ENCODE results near the gene NTRK2. TPM values are rescaled to one million over a fixed set of nuclear protein-coding genes. Genes with fewer than 3 reads are reported as not detected.

NTRK2 gene
- total RNA-seq, 1 donor = not detected

DNA sequence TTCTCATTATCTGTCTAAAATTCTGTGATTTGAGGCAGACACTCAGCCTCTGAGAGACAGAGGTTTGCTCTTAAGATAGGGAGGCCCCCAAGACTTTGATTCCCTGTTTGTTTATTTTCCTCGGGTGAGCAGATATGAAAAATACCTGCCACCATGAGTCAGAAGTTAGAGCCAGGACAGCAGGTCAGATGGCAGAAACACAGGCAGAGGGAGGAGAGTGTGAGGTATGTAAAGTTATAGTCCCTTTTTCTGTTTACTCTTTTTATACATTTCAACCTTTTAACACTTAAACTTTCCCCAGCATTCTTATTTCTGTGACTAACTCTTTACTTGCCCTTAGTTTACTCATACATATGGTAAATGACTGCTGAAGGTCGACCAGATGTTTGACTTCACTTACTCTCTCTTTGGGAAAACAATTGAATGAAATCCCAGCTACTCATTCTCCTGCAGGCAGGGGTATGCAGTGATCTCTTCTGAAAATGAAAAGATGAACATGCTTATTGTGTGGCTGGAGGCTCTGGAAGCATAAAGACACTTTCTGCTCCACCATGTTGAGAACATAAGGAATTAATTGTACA is 383.8 kb downstream of the NTRK2 start:
- no peak for DNase-seq (ENCODE audit: low read depth)
- no peak overlapping the region for H3K4me3 ChIP-seq (ENCODE audit: low read depth, low read length)
- TF ChIP-seq, protein P1, sequence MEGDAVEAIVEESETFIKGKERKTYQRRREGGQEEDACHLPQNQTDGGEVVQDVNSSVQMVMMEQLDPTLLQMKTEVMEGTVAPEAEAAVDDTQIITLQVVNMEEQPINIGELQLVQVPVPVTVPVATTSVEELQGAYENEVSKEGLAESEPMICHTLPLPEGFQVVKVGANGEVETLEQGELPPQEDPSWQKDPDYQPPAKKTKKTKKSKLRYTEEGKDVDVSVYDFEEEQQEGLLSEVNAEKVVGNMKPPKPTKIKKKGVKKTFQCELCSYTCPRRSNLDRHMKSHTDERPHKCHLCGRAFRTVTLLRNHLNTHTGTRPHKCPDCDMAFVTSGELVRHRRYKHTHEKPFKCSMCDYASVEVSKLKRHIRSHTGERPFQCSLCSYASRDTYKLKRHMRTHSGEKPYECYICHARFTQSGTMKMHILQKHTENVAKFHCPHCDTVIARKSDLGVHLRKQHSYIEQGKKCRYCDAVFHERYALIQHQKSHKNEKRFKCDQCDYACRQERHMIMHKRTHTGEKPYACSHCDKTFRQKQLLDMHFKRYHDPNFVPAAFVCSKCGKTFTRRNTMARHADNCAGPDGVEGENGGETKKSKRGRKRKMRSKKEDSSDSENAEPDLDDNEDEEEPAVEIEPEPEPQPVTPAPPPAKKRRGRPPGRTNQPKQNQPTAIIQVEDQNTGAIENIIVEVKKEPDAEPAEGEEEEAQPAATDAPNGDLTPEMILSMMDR (IDR thresholded peaks at IDR 0.05; ENCODE audit: insufficient read depth, low read depth, low read length) = no peak

DNA sequence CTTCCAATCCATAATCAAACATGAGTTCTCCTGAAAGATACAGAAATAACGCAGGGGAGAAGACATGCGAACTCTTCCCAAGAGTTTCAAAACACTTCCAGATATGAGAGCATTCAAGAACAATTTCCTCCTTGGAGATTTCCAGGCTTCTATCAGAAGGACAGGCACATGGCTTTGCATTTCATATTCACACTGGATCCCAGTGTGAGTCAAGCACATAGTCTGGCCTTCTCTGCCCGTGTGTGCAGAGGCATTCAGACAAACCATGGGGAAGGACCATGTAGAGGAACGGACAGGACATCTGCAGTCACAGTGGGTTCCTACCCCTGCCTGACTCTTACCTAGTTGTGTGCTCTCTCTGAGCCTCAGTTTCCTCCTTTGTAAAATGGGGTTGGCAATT is 384.5 kb downstream of the NTRK2 start:
- no peak overlapping the region for H3K4me3 ChIP-seq (ENCODE audit: low read depth, low read length)
- no peak for DNase-seq (ENCODE audit: low read depth)
- TF ChIP-seq, protein P1 (IDR thresholded peaks at IDR 0.05; ENCODE audit: insufficient read depth, low read depth, low read length) = no peak

DNA sequence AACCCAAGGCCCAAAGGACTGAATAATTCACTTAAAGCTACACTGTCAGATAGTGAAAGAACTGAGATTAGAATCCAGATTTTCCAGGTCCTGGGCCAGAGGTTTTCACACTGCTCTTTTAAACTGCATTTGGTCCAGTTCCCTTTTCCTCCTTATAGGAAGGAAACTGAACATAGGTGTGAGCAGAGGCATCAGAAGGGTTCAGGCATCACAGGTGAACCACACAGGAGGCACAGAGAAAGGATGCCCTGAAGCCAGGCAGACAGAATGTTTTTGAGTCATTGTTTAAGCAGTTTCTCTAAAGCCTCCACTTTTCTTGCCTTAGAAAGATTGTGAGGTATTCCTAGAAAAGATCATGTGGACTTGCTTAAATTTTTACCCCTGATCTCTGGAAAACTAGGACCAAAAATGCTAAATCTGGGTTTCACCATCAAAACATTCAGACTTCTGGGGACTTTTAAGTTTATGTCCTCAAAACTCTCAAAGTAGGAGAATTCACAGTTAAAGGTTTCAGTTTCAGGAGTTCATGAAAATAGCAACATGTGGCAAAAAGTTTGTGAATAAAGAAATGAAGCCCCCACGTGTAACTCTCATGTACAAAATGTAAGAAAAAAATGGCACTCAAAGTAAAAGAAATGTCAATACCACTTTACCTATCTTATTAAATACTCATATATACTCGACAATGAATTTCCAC is 386.1 kb downstream of the NTRK2 start:
- DNase-seq (ENCODE audit: low read depth) = no peak
- H3K4me3 ChIP-seq (ENCODE audit: low read depth, low read length) = no peak overlapping the region
- TF ChIP-seq, protein P1 (IDR thresholded peaks at IDR 0.05; ENCODE audit: insufficient read depth, low read depth, low read length) = no peak

DNA sequence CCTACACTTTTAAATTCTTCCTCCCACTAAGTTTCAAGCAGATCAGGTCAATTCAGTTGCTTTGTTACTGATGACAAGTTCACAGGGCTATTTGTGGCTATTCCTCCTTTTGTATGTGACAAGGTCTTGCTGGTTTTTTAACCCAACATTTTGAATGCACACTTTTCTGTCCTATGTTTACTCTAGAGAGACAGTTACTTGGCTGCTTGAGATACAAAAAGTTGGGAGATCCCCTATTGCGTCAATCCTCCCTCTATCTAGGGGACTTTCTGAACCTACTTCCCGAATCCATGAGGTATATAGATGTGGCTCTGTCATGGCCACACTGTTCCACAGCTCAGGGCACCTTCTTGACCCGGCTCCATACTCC is 386.7 kb downstream of the NTRK2 start:
- no peak for DNase-seq (ENCODE audit: low read depth)
- H3K4me3 ChIP-seq (ENCODE audit: low read depth, low read length) = no peak overlapping the region
- TF ChIP-seq, protein P1 (IDR thresholded peaks at IDR 0.05; ENCODE audit: insufficient read depth, low read depth, low read length) = no peak

DNA sequence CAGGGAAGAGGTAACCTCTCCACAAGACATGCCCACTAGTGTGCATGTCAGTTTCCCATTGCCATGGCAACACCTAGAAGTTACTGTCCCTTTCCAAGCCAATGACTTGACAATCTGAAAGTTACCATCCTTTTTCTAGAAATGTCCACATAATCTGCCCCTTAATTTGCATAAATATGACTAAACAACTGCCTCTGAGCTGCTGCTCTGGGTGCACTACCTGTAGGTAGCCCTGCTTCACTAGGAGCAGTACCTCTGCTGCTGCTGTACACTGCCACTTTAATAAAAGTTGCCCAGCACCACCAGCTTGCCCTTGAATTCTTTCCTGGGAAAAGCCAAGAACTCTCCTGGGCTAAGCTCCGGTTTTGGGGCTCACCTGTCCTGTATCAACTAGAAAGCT is 392.4 kb downstream of the NTRK2 start:
- TF ChIP-seq, protein P1 (IDR thresholded peaks at IDR 0.05; ENCODE audit: insufficient read depth, low read depth, low read length) = no peak
- no peak overlapping the region for H3K4me3 ChIP-seq (ENCODE audit: low read depth, low read length)
- no peak for DNase-seq (ENCODE audit: low read depth)

DNA sequence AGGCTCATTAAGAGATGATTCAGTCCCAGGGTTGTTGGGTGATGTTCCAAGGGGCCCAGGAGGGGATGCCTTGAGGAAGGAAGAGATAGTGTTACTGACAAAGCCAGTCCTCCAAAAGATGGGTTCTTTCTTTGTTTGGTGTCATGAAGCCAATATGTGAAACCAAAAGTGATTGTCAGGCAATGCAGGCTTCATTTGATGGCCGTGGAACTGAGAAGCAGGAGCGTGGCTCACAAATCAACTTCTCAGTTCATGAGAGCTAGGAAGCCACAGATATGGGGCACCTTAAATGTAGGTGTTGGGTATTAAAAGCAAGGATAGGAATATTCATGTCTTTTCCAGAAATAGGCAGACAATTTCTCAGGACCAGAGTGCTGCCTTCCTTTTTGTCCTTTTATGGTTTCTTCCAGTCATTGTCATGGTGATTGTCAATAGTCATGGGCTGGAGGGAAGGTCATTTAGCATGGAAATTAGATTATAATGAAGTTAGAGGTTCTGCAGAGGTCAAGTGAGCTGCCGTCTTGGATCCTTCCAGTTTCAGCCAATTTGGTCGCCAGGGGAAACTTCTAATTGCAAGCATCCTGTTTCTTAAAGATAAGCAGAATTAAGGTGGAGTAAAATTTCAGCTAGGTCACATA is 393.0 kb downstream of the NTRK2 start:
- TF ChIP-seq, protein P1 (IDR thresholded peaks at IDR 0.05; ENCODE audit: insufficient read depth, low read depth, low read length) = no peak
- DNase-seq (ENCODE audit: low read depth) = no peak
- H3K4me3 ChIP-seq (ENCODE audit: low read depth, low read length) = no peak overlapping the region
